GM12874 (cell line): ENCODE results near the gene RFWD3.

Experiments
- CTCF ChIP-seq: IDR thresholded peaks from 2 replicates; pipeline ENCODE4 v1.5.1; 2011; ENCODE audit warnings: low read depth, mild to moderate bottlenecking, control low read depth, low read length, moderate library complexity; ENCODE audit not compliant: insufficient read depth

Gene RFWD3

GRCh38 chr16:74623839-74624235 lies 42.8 kb downstream of the RFWD3 start:
- TF ChIP-seq CTCF = no peak

DNA sequence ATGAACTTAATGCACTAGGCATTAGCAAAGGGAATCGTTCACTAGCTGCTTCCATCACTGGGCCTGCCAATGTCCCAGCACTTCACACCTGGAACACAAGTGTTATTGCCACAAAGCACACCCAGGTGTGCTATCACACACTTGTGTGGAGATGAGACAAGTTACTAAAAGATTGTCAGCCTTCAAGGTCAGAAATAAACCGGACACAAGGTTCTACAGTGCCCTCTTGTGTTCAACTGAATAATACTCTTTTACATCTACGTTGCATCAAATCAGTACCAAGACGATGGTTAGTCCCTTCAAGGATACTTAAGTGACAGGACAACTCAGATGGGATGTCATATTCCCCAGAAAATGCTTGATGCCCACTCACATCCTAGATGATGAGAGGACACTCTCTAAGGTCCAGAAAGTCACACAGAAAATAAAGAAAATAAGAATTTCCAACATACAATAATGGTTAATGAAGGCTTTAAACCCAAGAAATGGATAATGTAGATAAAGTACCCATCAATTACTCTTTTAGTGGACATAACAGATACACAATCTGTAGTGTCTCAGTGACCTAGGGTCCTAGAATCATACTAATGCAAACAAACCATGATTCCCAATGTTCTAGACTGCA lies 43.4 kb downstream of the RFWD3 start:
- TF ChIP-seq CTCF = peak; percentile 34; the same call in 1 of the 2 replicates

DNA sequence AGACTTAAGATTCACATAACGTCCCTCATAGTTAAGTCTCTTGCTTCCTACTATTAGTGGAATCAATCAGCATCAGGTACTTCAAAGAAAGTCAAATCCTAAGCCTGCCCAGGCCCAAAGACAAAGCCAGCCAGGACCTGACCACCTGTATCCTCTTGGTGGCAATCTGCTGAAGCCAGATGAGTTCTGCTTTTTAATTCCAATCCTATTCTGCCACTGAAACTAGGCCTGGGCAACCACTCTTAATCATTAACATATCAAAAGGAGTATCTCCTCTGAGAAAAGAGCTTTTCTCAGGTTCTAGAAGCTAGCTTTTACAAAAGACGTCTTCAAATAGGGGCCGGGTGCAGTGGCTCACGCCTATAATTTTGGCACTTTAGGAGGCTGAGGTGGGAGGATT lies 44.7 kb downstream of the RFWD3 start:
- no peak for TF ChIP-seq CTCF

GRCh38 chr16:74617206-74617788 lies 49.4 kb downstream of the RFWD3 start:
- TF ChIP-seq CTCF = no peak

- no peak for TF ChIP-seq CTCF
Measured at GRCh38 chr16:74611721-74612120, 55.0 kb downstream of the RFWD3 start.

GRCh38 chr16:74608944-74609343 lies 57.7 kb downstream of the RFWD3 start:
- no peak for TF ChIP-seq CTCF

- TF ChIP-seq CTCF = no peak
Measured at GRCh38 chr16:74608381-74608780, 58.3 kb downstream of the RFWD3 start.
